GM18520 (cell line): ENCODE data around the gene CD200.
"Not testable (repeated sequence)": the region's sequence is repeated elsewhere in the genome, so short reads cannot be mapped to it uniquely, and the experiment has no call there.

Source experiments
- ATAC-seq: cut with Tn5 transposase; IDR thresholded peaks from one replicate; pipeline ENCODE4 v1.9.1; 2021; ENCODE audit not compliant: unreplicated experiment

CD200 gene

DNA sequence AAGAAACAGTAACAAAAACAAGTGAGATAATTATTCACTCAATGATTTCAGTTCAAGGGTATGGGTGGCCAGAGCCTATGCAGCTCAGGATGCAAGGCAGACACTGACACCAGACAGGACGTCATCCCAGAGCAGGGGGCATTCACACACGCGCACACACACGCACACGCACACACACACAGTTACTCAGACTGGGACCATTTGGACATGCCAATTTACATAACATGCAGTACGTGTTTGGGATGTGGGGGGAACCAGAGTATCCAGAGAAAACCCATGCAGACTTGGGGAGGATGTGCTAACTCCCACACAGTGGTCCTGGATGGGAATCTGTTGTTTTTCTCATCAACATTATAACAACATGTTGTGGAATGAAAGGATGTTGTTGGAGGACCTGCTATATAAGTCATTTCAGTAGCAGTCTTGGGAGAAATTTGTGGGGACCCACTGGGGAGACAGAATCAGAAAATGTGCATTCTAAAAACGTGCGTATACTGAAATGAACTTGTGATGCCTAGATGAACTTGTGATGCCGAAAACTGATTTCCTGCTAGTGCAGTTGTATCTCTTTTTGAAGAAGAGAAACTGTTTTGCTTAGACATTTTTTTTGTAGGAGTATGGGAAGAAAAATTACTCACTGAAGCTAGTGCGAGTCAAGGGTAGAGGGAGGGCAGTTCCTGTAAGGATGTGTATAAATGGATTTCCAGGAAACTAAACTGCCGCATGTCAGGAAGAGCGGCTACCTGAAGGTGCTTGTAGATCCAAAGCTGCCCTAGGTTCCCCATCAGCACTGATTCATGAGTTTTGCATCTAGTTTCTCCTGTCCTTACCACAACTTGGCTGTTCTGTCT, 25.2 kb downstream of the CD200 start:
- no peak for ATAC-seq

DNA sequence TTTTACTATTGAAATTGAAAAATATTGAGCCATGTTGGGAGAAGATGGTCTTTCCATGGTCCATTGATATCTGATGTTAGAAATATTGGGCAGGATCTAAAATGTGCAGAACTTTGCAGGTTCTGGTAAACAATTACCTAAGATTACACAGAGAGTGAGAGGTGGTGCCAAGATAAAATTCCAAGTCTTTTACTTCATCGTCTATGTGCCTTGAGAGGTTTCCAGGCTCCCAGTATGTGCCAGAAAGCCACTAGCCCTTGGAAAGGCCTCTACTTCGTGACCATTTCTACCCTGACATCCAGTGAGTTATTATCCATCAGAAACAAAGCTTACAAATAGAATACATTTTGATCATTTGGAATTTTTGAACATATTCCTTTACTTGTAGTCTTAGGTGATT, 27.6 kb downstream of the CD200 start:
- ATAC-seq = no peak

DNA sequence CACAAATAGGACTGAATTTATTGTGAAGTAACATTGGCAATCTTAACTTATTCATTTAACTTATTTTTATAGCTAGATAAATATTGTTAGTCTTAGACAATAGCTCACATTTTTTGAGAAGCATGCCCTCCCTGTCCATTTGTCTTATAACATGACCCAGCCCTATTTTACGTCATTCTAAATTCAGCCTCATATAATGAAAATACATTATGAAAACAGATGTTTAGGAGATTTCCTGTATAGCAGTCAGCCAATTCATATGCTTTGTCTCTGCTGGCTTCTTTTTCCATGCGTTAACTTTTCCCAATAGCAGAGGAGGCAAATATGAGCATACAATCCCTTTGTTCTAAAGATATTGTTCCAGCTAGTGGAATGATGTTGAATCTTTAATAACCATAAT, 29.3 kb downstream of the CD200 start:
- ATAC-seq = no peak

DNA sequence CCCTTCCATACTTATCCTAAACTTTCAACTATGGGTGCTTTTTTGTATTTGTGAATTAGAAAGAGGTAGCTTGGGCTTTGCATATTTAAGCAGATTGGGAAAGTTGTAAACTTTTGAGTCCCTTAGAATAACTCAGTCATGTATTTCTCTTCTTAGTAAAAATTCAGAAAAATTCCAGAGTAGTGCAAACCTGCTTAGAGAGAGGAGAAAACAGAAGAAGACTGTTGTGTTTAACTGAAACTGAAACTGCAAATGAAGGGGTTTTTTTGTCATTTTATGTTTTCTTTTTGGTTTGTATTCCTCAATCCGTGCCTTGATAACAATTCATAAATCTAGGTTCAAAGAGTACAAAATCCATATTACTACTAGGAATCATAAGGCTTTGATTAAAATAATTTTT, 31.3 kb downstream of the CD200 start:
- ATAC-seq = no peak

DNA sequence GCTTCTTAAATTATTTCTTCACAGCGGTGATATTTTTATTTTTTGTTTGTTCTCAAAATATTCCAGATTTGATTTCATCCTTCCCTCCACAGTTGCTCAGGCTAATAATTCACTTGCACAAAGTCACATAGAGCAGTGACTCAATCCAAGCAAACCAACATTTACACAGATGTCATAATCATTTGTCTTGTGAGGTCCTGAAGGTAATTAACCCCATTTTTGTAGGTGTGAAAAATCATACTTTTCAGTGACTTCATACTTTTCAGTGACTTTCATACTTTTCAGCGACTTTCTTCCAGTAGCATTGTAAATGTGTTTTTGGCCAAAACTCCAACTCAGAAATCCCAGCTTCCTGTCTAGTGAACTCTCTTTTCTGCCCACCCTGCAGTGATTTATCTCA, 32.1 kb downstream of the CD200 start:
- ATAC-seq = no peak

DNA sequence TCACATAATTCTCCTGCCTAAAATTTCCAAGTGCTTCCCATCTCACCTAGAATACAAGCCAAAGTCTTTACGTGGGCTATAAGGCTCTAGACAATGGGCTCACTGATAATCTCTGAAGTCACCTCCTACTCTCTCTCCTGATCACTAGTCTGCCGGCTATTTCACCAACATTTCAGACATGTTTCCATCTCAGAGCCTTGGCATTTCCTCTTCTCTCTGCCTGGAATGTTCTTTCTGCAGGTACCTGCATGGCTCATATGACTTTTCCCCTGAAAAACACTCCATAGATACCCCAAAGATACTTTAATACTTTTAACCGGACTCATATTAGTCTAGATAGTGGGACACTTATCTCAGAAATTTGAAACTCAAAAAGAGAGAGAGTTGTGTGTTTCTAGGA, 32.7 kb downstream of the CD200 start:
- ATAC-seq = no peak

DNA sequence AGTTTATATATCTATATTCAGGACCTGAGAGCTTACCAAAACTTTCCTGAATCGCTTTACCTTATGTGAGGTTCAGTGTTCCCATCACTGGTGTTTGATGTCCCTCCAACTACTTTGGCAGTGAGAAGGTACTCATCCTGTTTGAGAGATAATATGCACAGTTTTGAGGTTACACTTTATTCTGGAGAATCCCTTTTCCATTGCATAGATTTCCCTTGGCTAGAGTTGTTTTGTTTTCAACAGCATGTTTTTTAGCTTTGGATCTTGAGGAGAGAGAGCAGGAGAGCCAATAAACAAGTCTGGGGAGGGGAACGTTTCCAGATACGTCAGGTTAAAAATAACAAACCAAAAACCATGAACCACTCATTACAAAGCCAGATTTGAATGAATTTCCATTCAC, 33.6 kb downstream of the CD200 start:
- no peak for ATAC-seq

DNA sequence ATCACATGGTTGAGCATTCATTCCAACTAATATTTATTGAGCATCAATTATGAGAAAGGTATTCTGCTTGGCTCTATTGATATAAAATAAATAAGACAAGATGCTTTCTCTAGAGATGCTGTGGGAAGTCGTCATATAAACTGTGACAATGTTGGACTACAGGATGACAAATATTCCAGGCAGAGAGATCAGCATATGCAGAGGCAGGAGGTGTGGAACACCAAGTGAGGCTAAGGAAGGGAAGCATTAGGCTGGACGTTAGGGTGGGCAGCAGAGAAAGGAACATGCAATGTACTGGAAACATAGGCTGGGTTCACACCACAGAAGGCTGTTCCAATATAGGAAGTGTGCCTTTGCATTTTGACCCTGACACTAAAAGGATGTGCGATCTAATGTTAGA, 38.6 kb downstream of the CD200 start:
- ATAC-seq = no peak

DNA sequence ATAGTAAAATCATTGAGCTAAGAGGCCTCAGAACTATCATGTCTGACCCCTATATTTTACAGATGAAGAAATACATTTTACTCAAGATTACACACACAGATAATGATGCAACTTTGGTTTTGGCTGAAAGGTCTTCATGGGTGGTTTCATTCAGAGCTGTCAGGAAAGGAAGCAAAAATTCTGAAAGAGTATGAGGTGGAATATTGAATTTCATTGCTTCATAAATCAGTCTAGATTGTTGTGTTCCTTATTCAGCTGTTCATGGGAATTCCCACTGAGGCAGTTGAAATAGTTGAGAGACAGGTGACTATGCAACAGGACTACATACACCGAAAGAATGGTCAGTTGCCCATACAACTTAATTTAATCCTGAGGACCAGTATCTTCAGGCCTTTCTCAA, 39.4 kb downstream of the CD200 start:
- no peak for ATAC-seq

DNA sequence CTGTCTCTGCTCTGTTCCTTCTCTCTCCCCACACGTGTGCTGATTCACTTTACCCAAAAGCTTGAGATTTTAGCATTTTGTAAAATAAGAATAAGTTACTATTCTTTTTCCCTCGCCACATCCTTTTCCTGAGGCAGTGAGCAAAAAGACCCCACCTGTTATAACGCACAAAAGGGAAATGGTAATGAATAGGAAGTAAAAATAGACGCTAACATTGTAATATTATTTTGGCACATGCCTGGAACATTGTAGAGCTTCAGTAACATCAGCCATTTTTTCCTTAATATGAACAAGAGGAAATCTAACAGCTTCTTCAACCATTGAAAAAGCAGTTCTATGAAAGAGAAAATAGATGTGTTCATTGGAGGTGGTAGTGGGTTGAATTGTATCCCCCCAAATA, 40.5 kb downstream of the CD200 start:
- no peak for ATAC-seq

DNA sequence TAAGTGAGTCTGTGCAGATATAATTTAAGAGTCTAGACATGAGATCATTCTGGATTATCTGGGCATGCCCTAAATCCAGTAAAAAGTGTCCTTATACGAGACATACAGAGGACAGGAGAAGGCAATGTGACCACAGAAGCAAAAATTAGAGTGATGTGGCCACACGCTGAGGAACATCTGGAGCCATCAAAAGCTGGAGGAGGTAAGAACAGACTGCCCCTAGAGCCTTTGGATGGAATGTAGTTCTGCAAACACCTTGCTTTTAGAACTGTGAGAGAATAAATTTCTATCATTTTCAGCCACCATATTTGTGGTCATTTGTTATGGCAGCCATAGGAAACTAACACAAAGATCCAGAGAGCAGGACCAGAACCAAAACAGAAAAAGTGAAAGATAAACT, 41.0 kb downstream of the CD200 start:
- no peak for ATAC-seq

DNA sequence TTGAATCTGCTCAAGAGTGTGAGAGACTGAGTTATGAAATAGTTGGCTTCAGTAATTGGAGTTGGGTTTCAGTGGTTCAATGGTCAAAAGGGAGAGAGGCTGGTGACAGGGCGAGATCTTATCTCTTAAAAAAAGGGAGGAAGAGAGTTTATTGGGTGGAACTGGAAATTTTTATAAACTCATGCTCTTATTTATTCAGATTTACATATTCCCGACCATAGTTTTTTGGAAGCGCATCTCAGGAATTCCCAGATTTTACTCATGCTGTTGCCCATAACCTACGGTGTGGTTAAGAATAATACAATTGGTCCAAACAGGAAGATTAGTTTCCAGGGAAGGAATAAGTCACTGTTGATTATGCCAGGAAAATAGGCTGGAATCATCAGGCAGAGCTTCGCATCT, 41.4 kb downstream of the CD200 start:
- no peak for ATAC-seq

DNA sequence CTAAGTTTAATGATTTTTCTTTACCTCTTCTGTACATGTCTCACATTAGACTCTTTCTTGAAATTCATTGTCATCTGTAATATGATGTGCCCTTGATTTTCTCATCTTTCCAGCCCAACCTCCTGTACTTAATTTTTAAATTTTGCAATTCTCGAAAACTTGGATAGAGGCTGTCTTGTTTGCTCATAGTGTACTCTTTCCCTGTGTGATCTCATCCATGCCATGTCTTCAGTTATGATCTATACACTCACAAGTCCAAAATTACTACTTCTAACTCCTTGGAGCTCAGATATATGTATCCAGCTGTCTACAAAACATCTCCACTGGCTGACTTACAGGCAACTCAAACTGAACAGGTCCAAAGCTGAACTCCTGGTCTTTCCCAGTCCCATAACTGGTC, 42.2 kb downstream of the CD200 start:
- ATAC-seq = no peak

DNA sequence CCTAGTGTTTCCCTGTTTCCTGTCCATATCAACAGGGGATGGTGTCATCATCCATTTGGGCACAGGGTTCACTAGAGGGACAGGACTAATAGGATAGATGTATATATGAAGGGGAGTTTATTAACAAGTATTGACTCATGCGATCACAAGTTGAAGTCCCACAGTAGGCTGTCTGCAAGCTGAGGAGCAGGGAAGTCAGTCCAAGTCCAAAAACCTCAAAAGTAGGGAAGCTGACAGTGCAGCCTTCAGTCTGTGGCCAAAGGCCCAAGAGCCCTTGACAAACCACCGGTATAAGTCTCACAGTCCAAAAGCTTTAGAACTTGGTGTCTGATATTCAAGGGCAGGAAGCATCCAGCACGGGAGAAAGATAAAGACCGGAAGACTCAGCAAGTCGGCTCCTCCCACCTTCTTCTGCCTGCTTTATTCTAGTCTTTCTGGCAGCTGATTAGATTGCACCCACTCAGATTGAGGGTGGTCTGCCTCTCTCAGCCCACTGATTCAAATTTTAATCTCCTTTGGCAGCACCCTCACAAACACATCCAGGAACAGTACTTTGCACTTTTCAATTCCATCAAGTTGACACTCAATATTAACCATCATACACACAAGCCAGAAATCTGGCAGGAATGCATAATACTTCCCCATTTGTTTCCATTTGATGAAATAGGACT, 43.4 kb downstream of the CD200 start:
- ATAC-seq = no peak

DNA sequence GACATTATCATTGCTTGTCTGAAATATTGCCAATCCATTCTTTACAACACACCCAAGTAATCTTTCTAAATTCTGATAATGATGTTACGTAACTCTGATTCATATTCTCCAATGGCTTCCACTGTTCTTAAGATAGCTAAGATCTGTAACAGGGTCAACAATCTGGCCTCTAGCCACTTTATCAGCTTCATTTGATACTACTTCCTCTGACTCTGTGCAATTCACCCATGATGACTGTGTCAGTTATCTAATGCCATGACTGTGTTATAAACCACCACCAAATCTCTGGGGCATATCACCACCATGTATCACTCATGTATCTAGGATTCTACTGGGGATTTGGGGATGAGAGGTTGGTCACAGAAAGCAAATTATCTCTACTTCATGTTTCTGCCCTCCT, 44.0 kb downstream of the CD200 start:
- no peak for ATAC-seq

DNA sequence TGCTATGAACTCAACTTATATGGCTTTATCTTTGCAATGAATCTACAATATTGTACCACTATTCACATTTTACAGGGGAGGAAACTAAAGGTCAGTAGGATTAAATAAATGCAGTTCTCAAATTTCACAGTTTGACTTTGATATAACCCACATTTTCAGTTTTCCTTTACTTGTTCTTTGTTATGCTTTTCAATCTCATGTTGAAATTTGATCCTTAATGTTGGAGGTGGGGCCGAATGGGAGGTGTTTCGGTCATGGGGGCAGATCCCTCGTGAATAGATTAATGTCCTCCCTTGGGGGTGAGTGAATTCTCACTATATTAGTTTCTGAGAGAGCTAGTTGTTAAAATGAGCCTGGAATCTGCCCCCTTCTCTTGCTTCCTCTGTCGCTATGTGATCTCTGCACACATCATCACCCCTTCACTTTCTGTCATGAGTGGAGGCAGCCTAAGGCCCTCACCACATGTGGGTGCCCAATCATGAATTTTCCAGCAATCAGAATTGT, 44.7 kb downstream of the CD200 start:
- no peak for ATAC-seq

DNA sequence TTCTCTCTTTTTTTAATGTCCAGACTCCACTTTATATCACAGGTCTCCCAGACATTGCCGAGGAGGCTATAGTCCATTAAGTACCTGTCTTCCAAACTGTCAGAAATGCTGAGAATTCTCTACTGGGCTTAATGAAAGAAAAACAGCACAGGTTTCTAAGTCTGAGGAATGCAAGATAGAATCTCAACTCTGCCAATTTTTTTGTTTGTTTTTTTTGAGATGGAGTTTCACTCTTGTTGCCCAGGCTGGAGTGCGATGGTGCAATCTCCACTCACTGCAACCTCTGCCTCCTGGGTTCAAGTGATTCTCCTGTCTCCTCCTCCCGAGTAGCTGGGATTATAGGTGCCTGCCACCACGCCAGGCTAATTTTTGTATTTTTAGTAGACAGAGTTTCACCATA, 45.4 kb downstream of the CD200 start:
- ATAC-seq = not testable (repeated sequence)

DNA sequence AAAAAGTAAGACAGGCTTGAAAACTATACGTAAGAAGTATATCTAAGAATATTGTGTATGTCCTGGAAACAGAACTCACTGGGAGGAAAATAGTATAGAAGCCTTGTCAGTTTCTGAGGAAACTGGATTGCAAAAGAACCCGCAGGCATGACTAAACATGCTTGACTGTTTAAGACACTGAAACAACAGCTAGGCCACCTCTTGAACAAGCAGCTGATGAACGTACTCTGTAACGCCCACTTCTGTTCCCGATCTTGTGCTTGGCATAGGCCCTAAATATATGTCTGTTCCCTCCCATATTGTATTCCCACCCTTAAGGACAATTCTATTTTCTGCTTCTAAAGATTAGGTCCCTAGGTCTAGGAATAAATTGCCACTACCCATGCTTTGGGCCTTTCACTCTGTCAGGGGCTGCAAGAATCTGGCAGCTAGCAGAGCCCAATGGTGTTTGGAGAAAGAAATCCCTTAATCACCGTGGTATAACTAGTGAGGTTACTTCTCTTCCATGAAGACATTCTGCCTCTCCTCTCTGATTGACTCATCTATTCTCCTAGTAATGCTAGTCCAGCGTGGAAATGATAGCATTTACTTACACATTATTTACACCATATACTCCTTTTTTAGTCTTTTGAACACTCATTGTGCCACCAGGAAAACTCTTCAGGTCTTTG, 46.2 kb downstream of the CD200 start:
- ATAC-seq = no peak

DNA sequence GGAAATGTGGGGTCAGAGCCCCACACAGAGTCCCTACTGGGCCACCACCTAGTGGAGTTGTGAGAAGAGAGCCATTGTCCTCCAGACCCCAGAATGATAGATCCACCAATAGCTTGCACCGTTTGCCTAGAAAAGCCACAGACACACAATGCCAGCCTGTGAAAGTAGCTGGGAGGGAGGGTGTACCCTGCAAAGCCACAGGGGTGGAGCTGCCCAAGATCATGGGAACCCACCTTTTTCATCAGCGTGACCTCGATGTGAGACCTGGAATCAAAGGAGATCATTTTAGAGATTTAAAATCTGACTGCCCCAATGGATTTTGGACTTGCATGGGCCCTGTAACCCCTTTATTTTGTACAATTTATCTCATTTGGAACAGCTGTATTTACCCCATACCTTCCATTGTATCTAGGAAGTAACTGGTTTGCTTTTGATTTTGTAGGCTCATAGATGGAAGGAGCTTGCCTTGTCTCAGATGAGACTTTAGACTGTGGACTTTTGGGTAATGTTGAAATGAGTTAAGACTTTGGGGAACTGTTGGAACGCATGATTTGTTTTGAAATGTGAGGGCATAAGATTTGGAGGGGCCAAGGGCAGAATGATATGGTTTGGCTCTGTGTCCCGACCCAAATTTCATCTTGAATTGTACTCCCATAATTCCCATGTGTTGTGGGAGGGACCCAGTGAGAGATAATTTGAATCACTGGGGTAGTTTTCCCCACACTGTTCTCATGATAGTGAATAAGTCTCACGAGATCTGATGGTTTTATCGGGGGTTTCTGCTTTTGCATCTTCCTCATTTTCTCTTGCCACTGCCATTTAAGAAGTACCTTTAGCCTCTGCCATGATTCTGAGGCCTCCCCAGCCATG, 49.0 kb downstream of the CD200 start:
- ATAC-seq = no peak

DNA sequence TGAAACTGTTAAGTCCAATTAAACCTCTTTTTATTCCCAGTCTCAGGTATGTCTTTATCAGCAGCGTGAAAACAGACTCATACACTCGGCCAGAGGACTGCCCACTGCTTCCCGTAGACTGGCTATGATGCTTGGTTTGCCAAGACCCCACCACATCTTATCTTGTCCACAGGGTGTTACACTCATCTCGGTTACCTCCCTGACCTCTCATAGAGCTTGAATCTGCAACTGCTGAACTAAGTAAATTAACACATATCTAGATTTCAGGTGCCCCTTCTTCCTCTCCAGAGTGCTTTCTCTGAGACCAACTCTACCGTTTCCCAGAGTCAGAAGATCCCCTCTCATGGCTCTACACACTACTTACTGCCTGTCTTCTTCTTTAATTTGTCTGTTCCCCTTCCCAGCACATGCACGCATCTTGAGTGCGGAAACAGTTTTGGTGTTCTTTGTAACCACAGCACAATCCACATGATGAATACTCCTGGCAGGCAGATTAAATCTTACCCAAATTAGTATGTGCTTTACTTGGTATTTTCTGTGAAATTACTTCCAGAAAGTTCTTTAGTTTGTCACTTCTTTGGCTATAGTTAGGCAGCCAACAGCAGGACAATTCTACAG, 49.7 kb downstream of the CD200 start:
- no peak for ATAC-seq

DNA sequence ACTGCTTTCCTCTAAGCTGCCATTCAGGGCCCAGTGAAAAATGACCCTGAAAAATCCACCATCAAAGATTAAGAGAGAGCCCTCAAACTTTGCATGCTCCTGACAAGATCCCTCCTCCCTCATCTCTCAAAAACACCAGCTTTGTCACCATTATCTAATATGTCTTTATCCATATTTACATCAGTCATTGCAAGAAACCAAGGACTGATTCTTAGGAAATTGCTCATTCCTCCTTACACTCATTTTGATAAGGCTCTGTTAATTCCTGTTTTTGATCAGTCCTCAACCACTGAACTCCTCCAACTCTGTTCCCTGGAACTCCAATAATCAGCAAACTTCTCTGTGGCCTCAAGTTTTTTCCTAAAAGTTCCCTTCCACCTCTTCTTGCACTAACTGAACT, 51.8 kb downstream of the CD200 start:
- ATAC-seq = no peak
